Suprapubic skin (tissue), 3 donors: ENCODE results near the gene SYT8.

Experiments used
- CTCF ChIP-seq, 2 donors: fragments of 200-600 bp in 1 of 2; fragments of 450-650 bp in 1 of 2; sonication (generic) in 1 of 2; IDR thresholded peaks; one replicate each; pipeline ENCODE4 v1.5.1; 2016 to 2019; ENCODE audit warnings: antibody characterized with exemption in 2 of 2, mild to moderate bottlenecking in 1 of 2, moderate library complexity in 1 of 2
- EP300 ChIP-seq: sonication (generic); formaldehyde crosslinking; IDR thresholded peaks from one replicate; pipeline ENCODE4 v1.6.1; 2017; ENCODE audit warnings: antibody characterized with exemption
- POLR2A ChIP-seq, 2 donors: fragments of 450-650 bp; IDR thresholded peaks; one replicate each; pipeline ENCODE4 v1.6.1; 2017; ENCODE audit warnings: antibody characterized with exemption in 2 of 2, mild to moderate bottlenecking in 2 of 2, moderate library complexity in 2 of 2

- TF ChIP-seq CTCF (IDR thresholded peaks at IDR 0.05) = no peak
- TF ChIP-seq POLR2A (IDR thresholded peaks at IDR 0.05) = no peak
- TF ChIP-seq EP300 = no peak
Observed at GRCh38 chr11:1812801-1813200, 22.0 kb upstream of the SYT8 start.
